HFFc6 (cell line): Measurements from ENCODE around the gene HEMK1. TPM values are rescaled to one million over a fixed set of nuclear protein-coding genes. Genes with fewer than 3 reads are reported as not detected.

Experiments used
- DNase-seq: peaks from one replicate; pipeline ENCODE4 v3.0.0-alpha.2; 2018
- H3K27ac Mint-ChIP-seq: 2 replicates; pipeline ENCODE4 v1.8.0; 2020; ENCODE audit warnings: mild to moderate bottlenecking, mixed read lengths
- H3K27me3 Mint-ChIP-seq: 2 replicates; pipeline ENCODE4 v1.8.0; 2021; ENCODE audit warnings: mild to moderate bottlenecking, moderate library complexity, mixed read lengths; ENCODE audit not compliant: insufficient read depth
- H3K36me3 Mint-ChIP-seq: 2 replicates; pipeline ENCODE4 v1.8.0; 2021; ENCODE audit warnings: low read depth, mixed read lengths
- H3K4me1 Mint-ChIP-seq: 2 replicates; pipeline ENCODE4 v1.8.0; 2020; ENCODE audit warnings: low read depth, mixed read lengths
- H3K4me3 Mint-ChIP-seq: 2 replicates; pipeline ENCODE4 v1.8.0; 2020; ENCODE audit warnings: mild to moderate bottlenecking, moderate library complexity, mixed read lengths
- H3K9me3 Mint-ChIP-seq: 2 replicates; pipeline ENCODE4 v1.8.0; 2020; ENCODE audit warnings: mild to moderate bottlenecking, mixed read lengths
- total RNA-seq, 6 experiments: library from RNA; stranded (reverse); fragmentation: NEBNext Ultra II Directional; extraction: Animal tissue kit (Norgen Biotek cat#: 25700); gene quantifications; 2 replicates in 1 of 6; 3 replicates in 5 of 6; pipeline ENCODE4 v1.2.3, GENCODE V29; 2021
- TF ChIP-seq, protein P1 (sequence below): fragments of 200-600 bp; sonication (generic); IDR thresholded peaks from 2 replicates; pipeline ENCODE4 v1.5.0; 2021; ENCODE audit warnings: antibody characterized with exemption, mild to moderate bottlenecking

The HEMK1 gene
- total RNA-seq, 6 experiments from 2014 or later: 17.9 to 20.7 (median 19.2) TPM

DNA sequence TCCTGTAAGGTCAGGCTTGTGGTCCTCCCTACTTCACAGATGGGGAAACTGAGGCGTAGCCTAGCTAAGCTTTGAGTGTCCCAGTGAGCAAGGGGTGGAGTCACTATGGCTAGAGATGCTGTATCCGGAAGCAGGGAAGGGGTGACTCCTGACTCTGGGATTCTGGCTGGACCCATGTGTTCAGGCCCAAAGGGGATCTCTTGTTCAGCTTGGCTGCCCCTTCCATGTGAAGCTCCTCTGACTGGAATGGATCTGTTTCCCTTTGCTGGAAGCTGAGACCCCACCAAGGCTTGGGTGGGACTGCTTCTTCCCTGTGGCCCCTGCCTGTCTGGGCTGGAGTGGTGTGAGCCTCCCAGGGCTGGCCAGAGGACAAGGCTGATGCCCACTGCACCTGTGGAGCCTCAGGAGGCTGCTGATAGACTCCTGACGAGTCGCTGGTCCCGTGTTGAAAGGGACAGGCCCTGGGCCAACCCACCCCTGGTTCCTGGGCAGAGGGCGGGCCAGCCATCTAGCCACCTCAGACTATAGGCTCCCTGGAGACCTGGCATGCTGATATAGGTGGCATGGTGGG lies 48.7 kb downstream of the HEMK1 start:
- Mint-ChIP-seq H3K4me1 (peaks cover 42% of the 10 kb centered on the region), H3K36me3 (peaks cover 13% of the 10 kb centered on the region), H3K27ac (peak overlapping the region; percentile 73), H3K9me3 (no peaks in the 10 kb centered on the region), H3K27me3 (no peaks in the 10 kb centered on the region; the same call in 1 of the 2 replicates), H3K4me3 (peak overlapping the region; percentile 89)
- TF ChIP-seq, protein P1, sequence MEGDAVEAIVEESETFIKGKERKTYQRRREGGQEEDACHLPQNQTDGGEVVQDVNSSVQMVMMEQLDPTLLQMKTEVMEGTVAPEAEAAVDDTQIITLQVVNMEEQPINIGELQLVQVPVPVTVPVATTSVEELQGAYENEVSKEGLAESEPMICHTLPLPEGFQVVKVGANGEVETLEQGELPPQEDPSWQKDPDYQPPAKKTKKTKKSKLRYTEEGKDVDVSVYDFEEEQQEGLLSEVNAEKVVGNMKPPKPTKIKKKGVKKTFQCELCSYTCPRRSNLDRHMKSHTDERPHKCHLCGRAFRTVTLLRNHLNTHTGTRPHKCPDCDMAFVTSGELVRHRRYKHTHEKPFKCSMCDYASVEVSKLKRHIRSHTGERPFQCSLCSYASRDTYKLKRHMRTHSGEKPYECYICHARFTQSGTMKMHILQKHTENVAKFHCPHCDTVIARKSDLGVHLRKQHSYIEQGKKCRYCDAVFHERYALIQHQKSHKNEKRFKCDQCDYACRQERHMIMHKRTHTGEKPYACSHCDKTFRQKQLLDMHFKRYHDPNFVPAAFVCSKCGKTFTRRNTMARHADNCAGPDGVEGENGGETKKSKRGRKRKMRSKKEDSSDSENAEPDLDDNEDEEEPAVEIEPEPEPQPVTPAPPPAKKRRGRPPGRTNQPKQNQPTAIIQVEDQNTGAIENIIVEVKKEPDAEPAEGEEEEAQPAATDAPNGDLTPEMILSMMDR: no peak
- DNase-seq: peak; percentile 12

DNA sequence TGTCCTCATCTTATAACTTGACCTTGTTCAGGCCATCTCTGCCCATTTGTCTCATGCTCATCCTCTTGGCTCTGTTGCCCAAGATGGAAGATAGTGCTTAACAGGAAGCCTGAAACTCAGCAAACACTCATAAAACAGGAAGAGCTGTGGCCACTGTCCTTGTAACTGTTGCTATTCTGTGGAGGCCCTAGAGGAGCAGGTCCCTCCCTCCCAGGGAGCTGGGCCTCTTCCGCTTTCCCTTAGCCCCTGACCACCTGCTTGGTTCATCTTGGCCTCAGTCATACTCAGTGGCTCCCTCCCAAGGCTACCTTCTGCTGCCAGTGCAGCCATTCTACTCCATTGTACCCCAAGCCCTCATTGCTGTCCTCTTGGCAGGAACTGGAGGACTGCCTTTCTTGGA lies 51.1 kb downstream of the HEMK1 start:
- DNase-seq: no peak
- peaks cover 61% of the 10 kb centered on the region for H3K4me1 Mint-ChIP-seq
- H3K9me3 Mint-ChIP-seq: no peaks in the 10 kb centered on the region
- peak overlapping the region; percentile 47 for H3K27ac Mint-ChIP-seq
- peaks cover 26% of the 10 kb centered on the region for H3K36me3 Mint-ChIP-seq
- TF ChIP-seq, protein P1: peak; percentile 36; the same call in 1 of the 2 replicates
- no peaks in the 10 kb centered on the region; the same call in 1 of the 2 replicates for H3K27me3 Mint-ChIP-seq
- H3K4me3 Mint-ChIP-seq: no peak overlapping the region

DNA sequence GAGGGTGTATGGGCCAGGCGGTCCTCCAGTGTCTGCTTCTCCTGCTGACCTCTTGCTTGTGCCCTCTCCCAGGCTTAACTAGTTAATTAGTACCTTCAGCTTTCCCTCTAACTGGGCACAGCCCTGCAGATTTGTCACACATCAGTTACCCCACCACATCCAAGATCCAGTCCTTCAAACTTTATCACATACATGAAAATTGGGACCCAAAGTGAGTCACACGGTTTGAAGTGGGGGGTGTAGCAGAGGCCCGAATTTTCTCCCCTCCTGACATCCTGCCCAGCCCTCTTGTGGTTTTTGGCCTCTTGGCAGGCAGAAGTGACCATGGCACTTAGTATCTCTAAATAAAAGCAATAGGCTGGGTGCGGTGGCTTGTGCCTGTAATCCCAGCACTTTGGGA lies 51.5 kb downstream of the HEMK1 start:
- DNase-seq: no peak
- H3K4me1 Mint-ChIP-seq: peaks cover 64% of the 10 kb centered on the region
- peak overlapping the region; percentile 47 for H3K27ac Mint-ChIP-seq
- H3K36me3 Mint-ChIP-seq: peaks cover 26% of the 10 kb centered on the region
- TF ChIP-seq, protein P1: no peak; the same call in 1 of the 2 replicates
- no peaks in the 10 kb centered on the region; the same call in 1 of the 2 replicates for H3K27me3 Mint-ChIP-seq
- no peak overlapping the region for H3K4me3 Mint-ChIP-seq
- H3K9me3 Mint-ChIP-seq: no peaks in the 10 kb centered on the region

DNA sequence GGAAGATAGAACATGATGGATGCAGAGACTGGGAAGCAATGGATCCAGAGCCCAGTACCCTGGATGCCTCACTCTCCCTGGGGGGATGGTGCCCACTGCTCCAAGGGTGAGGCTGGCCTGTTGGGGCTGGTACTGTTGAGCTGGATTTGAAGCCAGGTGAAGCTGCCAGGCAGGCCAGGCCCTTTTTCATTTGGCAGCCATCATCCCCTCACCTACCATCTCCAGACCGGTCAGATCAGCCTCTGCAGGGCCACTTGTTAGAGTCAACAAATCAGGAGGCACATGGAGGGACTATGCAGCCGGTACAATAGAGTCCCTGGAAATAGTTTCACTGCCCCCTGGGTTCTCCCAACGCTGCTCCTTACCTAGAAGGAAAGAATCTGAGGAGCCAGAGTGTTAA lies 53.6 kb downstream of the HEMK1 start:
- no peaks in the 10 kb centered on the region for H3K9me3 Mint-ChIP-seq
- DNase-seq: no peak
- H3K4me3 Mint-ChIP-seq: no peak overlapping the region
- TF ChIP-seq, protein P1: no peak
- H3K27me3 Mint-ChIP-seq: no peaks in the 10 kb centered on the region; the same call in 1 of the 2 replicates
- no peak overlapping the region; the same call in 1 of the 2 replicates for H3K27ac Mint-ChIP-seq
- peaks cover 72% of the 10 kb centered on the region for H3K4me1 Mint-ChIP-seq
- H3K36me3 Mint-ChIP-seq: peaks cover 26% of the 10 kb centered on the region

DNA sequence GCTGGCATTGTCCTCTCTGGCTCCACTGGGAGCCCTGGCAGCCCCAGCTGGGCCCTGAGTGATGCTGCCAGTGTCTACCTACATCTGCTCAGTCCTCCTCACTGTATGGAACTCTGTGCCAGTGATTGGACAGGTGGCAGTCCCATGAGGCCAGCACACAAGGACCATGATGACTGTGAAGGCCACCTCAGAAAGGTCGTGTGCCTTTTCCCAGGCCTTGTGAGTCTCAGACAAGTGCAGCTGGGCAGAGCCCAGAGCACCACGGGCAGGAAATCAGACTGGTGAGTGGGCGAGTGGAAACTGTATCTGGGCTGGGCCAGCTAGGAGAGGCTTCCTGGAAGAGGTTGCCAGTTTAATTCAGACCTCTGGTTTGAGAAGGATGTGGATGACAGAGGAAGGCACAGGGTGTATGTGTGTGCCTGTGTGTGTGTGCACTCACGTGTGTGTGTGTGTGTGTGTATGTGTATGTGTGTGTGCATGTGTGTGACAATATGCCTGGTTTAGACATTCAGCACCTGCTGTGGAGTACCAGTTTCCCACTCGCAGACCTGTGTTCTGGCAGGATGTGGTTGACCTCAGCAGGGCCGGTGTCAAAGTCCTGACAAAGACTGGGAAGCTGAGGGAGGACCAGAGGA lies 54.6 kb downstream of the HEMK1 start:
- TF ChIP-seq, protein P1: no peak
- Mint-ChIP-seq H3K27me3 (no peaks in the 10 kb centered on the region; the same call in 1 of the 2 replicates), H3K36me3 (peaks cover 25% of the 10 kb centered on the region), H3K4me1 (peaks cover 72% of the 10 kb centered on the region), H3K4me3 (peak overlapping the region; percentile 27; the same call in 1 of the 2 replicates), H3K9me3 (no peaks in the 10 kb centered on the region), H3K27ac (peak overlapping the region; percentile 73)
- DNase-seq: no peak
